WTC11 (cell line): ENCODE results near the gene UBE2E1. TPM values are rescaled to one million over a fixed set of nuclear protein-coding genes. Genes with fewer than 3 reads are reported as not detected.

Source experiments
- ATAC-seq: fragments of 200-7000 bp; cut with Tn5 transposase; 2 replicates; pipeline ENCODE4 v1.10.0; 2021; ENCODE audit warnings: mild to moderate bottlenecking, moderate library complexity
- CTCF ChIA-PET: fragments of 300-600 bp; sonication (Branson Sonifier 250); formaldehyde crosslinking; loops from one replicate; lab custom pipeline; 2021; ENCODE audit warnings: antibody characterized with exemption; lab: Charles Lee
- POLR2A ChIA-PET: fragments of 350-600 bp; sonication (Branson Sonifier 250); formaldehyde crosslinking; loops from one replicate; lab custom pipeline; 2021; ENCODE audit warnings: antibody characterized with exemption; lab: Charles Lee
- DNase-seq: peaks from one replicate; pipeline ENCODE4 v3.0.0; 2021; ENCODE audit warnings: low spot score
- H3K27ac Mint-ChIP-seq: 2 replicates; pipeline ENCODE4 v1.8.0; 2021; ENCODE audit warnings: mixed read lengths
- H3K27me3 Mint-ChIP-seq: 2 replicates; pipeline ENCODE4 v1.8.0; 2021; ENCODE audit warnings: low read depth, mild to moderate bottlenecking, moderate library complexity, mixed read lengths
- H3K36me3 Mint-ChIP-seq: 2 replicates; pipeline ENCODE4 v1.8.0; 2021; ENCODE audit warnings: mixed read lengths
- H3K4me1 Mint-ChIP-seq: 2 replicates; pipeline ENCODE4 v1.8.0; 2022; ENCODE audit warnings: mixed read lengths
- H3K4me3 Mint-ChIP-seq: 2 replicates; pipeline ENCODE4 v1.8.0; 2021; ENCODE audit warnings: mild to moderate bottlenecking, moderate library complexity, mixed read lengths
- H3K9me3 Mint-ChIP-seq: 2 replicates; pipeline ENCODE4 v1.8.0; 2021; ENCODE audit warnings: mixed read lengths
- ATF1 ChIP-seq: sonication (generic); formaldehyde crosslinking; IDR thresholded peaks from 2 replicates; pipeline ENCODE4 v1.8.1; 2023; ENCODE audit warnings: mild to moderate bottlenecking, moderate library complexity, missing genetic modification reagents
- ELF4 ChIP-seq: sonication (generic); formaldehyde crosslinking; IDR thresholded peaks from 2 replicates; pipeline ENCODE4 v1.8.1; 2022; ENCODE audit warnings: low read depth, mild to moderate bottlenecking, moderate library complexity, missing genetic modification reagents
- EMX1 ChIP-seq: fragments of 250-450 bp; sonication (Bioruptor Pico); IDR thresholded peaks from 2 replicates; pipeline ENCODE4 v1.8.0; 2021; ENCODE audit warnings: mild to moderate bottlenecking
- FOXP1 ChIP-seq: sonication (generic); formaldehyde crosslinking; IDR thresholded peaks from 2 replicates; pipeline ENCODE4 v1.8.0; 2022; ENCODE audit warnings: missing genetic modification reagents, mild to moderate bottlenecking, moderate library complexity, borderline replicate concordance
- GRHL2 ChIP-seq: fragments of 250-450 bp; sonication (Bioruptor Pico); IDR thresholded peaks from 2 replicates; pipeline ENCODE4 v1.8.0; 2022; ENCODE audit warnings: mild to moderate bottlenecking, moderate library complexity; ENCODE audit not compliant: insufficient replicate concordance, severe bottlenecking
- NFE2L1 ChIP-seq: sonication (generic); formaldehyde crosslinking; IDR thresholded peaks from 2 replicates; pipeline ENCODE4 v1.8.1; 2023; ENCODE audit warnings: missing genetic modification reagents
- NFYB ChIP-seq: sonication (generic); formaldehyde crosslinking; conservative IDR thresholded peaks from 2 replicates; pipeline ENCODE4 v1.8.0; 2022; ENCODE audit warnings: low read depth, missing genetic modification reagents
- NR1H2 ChIP-seq: sonication (generic); formaldehyde crosslinking; IDR thresholded peaks from 2 replicates; pipeline ENCODE4 v1.9.0; 2021; ENCODE audit warnings: mild to moderate bottlenecking, moderate library complexity, missing genetic modification reagents
- NR2C2 ChIP-seq: sonication (generic); formaldehyde crosslinking; IDR thresholded peaks from 2 replicates; pipeline ENCODE4 v1.8.0; 2022; ENCODE audit warnings: mild to moderate bottlenecking, missing genetic modification reagents
- RELA ChIP-seq: sonication (generic); formaldehyde crosslinking; IDR thresholded peaks from 2 replicates; pipeline ENCODE4 v1.8.1; 2022; ENCODE audit warnings: missing genetic modification reagents, mild to moderate bottlenecking, borderline replicate concordance
- SMAD4 ChIP-seq: sonication (generic); formaldehyde crosslinking; IDR thresholded peaks from 2 replicates; pipeline ENCODE4 v1.8.0; 2022; ENCODE audit warnings: mild to moderate bottlenecking, missing genetic modification reagents
- TP53 ChIP-seq: sonication (generic); formaldehyde crosslinking; IDR thresholded peaks from 2 replicates; pipeline ENCODE4 v1.8.1; 2023; ENCODE audit warnings: mild to moderate bottlenecking, missing genetic modification reagents
- total RNA-seq: library from RNA; stranded (reverse); gene quantifications from 3 replicates; pipeline ENCODE4 v1.2.3, GENCODE V29; 2021
- TF ChIP-seq, protein P1 (sequence below): sonication (generic); formaldehyde crosslinking; conservative IDR thresholded peaks from 2 replicates; pipeline ENCODE4 v1.8.1; 2022; ENCODE audit warnings: mild to moderate bottlenecking, missing genetic modification reagents
- TF ChIP-seq, protein P2 (sequence below): sonication (generic); formaldehyde crosslinking; IDR thresholded peaks from 2 replicates; pipeline ENCODE4 v1.8.0; 2022; ENCODE audit warnings: mild to moderate bottlenecking, missing genetic modification reagents
- TF ChIP-seq, protein P3 (sequence below): fragments of 200-600 bp; IDR thresholded peaks from 2 replicates; pipeline ENCODE4 v1.8.0; 2022; ENCODE audit warnings: antibody characterized with exemption
- TF ChIP-seq, protein P4 (sequence below): fragments of 250-450 bp; sonication (Bioruptor Pico); IDR thresholded peaks from 2 replicates; pipeline ENCODE4 v2.1.2; 2022; ENCODE audit warnings: mild to moderate bottlenecking, moderate library complexity
- TF ChIP-seq, protein P5 (sequence below): fragments of 250-450 bp; sonication (Bioruptor Pico); IDR thresholded peaks from 2 replicates; pipeline ENCODE4 v1.9.0; 2021; ENCODE audit warnings: mild to moderate bottlenecking, borderline replicate concordance
- TF ChIP-seq, protein P6 (sequence below): fragments of 250-450 bp; sonication (Bioruptor Pico); IDR thresholded peaks from 2 replicates; pipeline ENCODE4 v1.9.0; 2021; ENCODE audit warnings: mild to moderate bottlenecking
- TF ChIP-seq, protein P7 (sequence below): sonication (generic); formaldehyde crosslinking; IDR thresholded peaks from 2 replicates; pipeline ENCODE4 v1.8.1; 2022; ENCODE audit warnings: low read depth, missing genetic modification reagents, borderline replicate concordance
- TF ChIP-seq, protein P8 (sequence below): fragments of 250-450 bp; sonication (Bioruptor Pico); conservative IDR thresholded peaks from 2 replicates; pipeline ENCODE4 v1.9.0; 2021; ENCODE audit warnings: mild to moderate bottlenecking

Gene UBE2E1
- total RNA-seq, 1 experiment from 2014 or later = 121 TPM

DNA sequence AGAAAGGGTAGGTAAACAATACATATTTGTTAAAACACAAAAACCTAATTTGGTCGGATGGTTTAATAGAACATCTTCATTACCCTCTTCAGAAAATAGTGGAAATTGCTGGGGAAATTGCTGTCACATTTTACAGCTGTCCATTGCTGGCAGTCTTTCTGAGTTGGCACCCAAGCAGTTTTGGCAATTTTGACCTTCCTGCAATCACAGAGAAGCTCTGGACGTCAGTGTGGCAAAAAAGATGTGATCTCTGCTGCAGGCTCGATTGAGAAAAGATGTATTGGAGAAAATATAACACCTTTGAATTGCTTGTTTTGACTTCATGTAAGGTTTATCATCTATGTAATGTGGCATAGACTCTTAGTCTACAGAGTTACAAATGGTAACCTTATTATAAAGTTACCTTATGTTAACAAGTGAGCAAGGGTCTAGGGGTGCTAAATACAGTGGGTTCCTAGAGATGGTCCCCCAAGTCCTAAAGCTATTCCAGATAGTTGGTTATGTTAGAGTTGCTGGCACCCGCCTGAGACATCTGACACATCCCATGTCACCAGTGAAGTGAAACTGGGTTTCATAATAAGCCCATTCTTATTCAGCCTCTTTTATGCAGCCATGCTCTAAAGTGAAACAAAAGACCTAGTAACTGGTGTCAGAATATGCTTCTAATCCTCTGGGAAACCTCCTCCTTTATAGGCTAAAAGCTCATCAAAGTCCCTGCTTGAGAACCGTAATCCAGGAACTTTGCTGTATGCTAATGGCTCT lies 14.0 kb downstream of the UBE2E1 start:
- peaks cover 70% of the 10 kb centered on the region for H3K4me1 Mint-ChIP-seq
- no peak overlapping the region for H3K27ac Mint-ChIP-seq
- CTCF ChIA-PET = interaction anchor here (1.1 kb wide), 1 partner anchor 14 kb away, joined by 3 read pairs; no protein-coding TSS in a partner anchor
- POLR2A ChIA-PET = no interaction called here
- DNase-seq (no peak), ATAC-seq (no peak)
- no peak overlapping the region for H3K4me3 Mint-ChIP-seq
- H3K9me3 Mint-ChIP-seq = no peaks in the 10 kb centered on the region
- TF ChIP-seq NFYB (CRISPR knock-in tag) (no peak), NR1H2 (no peak), ATF1 (no peak), EMX1 (no peak), SMAD4 (no peak), NFE2L1 (CRISPR knock-in tag) (no peak), TP53 (CRISPR knock-in tag) (no peak), ELF4 (no peak), FOXP1 (CRISPR knock-in tag) (no peak), NR2C2 (CRISPR knock-in tag) (no peak), RELA (CRISPR knock-in tag) (no peak), GRHL2 (CRISPR knock-in tag) (no peak)
- TF ChIP-seq, protein P1, sequence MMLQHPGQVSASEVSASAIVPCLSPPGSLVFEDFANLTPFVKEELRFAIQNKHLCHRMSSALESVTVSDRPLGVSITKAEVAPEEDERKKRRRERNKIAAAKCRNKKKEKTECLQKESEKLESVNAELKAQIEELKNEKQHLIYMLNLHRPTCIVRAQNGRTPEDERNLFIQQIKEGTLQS (CRISPR knock-in tag) = no peak
- TF ChIP-seq, protein P2, sequence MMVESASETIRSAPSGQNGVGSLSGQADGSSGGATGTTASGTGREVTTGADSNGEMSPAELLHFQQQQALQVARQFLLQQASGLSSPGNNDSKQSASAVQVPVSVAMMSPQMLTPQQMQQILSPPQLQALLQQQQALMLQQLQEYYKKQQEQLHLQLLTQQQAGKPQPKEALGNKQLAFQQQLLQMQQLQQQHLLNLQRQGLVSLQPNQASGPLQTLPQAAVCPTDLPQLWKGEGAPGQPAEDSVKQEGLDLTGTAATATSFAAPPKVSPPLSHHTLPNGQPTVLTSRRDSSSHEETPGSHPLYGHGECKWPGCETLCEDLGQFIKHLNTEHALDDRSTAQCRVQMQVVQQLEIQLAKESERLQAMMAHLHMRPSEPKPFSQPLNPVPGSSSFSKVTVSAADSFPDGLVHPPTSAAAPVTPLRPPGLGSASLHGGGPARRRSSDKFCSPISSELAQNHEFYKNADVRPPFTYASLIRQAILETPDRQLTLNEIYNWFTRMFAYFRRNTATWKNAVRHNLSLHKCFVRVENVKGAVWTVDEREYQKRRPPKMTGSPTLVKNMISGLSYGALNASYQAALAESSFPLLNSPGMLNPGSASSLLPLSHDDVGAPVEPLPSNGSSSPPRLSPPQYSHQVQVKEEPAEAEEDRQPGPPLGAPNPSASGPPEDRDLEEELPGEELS (CRISPR knock-in tag) = no peak
- TF ChIP-seq, protein P3, sequence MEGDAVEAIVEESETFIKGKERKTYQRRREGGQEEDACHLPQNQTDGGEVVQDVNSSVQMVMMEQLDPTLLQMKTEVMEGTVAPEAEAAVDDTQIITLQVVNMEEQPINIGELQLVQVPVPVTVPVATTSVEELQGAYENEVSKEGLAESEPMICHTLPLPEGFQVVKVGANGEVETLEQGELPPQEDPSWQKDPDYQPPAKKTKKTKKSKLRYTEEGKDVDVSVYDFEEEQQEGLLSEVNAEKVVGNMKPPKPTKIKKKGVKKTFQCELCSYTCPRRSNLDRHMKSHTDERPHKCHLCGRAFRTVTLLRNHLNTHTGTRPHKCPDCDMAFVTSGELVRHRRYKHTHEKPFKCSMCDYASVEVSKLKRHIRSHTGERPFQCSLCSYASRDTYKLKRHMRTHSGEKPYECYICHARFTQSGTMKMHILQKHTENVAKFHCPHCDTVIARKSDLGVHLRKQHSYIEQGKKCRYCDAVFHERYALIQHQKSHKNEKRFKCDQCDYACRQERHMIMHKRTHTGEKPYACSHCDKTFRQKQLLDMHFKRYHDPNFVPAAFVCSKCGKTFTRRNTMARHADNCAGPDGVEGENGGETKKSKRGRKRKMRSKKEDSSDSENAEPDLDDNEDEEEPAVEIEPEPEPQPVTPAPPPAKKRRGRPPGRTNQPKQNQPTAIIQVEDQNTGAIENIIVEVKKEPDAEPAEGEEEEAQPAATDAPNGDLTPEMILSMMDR = no peak
- TF ChIP-seq, protein P4, sequence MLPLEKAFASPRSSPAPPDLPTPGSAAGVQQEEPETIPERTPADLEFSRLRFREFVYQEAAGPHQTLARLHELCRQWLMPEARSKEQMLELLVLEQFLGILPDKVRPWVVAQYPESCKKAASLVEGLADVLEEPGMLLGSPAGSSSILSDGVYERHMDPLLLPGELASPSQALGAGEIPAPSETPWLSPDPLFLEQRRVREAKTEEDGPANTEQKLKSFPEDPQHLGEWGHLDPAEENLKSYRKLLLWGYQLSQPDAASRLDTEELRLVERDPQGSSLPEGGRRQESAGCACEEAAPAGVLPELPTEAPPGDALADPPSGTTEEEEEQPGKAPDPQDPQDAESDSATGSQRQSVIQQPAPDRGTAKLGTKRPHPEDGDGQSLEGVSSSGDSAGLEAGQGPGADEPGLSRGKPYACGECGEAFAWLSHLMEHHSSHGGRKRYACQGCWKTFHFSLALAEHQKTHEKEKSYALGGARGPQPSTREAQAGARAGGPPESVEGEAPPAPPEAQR (CRISPR knock-in tag) = no peak
- TF ChIP-seq, protein P5, sequence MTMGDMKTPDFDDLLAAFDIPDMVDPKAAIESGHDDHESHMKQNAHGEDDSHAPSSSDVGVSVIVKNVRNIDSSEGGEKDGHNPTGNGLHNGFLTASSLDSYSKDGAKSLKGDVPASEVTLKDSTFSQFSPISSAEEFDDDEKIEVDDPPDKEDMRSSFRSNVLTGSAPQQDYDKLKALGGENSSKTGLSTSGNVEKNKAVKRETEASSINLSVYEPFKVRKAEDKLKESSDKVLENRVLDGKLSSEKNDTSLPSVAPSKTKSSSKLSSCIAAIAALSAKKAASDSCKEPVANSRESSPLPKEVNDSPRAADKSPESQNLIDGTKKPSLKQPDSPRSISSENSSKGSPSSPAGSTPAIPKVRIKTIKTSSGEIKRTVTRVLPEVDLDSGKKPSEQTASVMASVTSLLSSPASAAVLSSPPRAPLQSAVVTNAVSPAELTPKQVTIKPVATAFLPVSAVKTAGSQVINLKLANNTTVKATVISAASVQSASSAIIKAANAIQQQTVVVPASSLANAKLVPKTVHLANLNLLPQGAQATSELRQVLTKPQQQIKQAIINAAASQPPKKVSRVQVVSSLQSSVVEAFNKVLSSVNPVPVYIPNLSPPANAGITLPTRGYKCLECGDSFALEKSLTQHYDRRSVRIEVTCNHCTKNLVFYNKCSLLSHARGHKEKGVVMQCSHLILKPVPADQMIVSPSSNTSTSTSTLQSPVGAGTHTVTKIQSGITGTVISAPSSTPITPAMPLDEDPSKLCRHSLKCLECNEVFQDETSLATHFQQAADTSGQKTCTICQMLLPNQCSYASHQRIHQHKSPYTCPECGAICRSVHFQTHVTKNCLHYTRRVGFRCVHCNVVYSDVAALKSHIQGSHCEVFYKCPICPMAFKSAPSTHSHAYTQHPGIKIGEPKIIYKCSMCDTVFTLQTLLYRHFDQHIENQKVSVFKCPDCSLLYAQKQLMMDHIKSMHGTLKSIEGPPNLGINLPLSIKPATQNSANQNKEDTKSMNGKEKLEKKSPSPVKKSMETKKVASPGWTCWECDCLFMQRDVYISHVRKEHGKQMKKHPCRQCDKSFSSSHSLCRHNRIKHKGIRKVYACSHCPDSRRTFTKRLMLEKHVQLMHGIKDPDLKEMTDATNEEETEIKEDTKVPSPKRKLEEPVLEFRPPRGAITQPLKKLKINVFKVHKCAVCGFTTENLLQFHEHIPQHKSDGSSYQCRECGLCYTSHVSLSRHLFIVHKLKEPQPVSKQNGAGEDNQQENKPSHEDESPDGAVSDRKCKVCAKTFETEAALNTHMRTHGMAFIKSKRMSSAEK (CRISPR knock-in tag) = no peak
- TF ChIP-seq, protein P6, sequence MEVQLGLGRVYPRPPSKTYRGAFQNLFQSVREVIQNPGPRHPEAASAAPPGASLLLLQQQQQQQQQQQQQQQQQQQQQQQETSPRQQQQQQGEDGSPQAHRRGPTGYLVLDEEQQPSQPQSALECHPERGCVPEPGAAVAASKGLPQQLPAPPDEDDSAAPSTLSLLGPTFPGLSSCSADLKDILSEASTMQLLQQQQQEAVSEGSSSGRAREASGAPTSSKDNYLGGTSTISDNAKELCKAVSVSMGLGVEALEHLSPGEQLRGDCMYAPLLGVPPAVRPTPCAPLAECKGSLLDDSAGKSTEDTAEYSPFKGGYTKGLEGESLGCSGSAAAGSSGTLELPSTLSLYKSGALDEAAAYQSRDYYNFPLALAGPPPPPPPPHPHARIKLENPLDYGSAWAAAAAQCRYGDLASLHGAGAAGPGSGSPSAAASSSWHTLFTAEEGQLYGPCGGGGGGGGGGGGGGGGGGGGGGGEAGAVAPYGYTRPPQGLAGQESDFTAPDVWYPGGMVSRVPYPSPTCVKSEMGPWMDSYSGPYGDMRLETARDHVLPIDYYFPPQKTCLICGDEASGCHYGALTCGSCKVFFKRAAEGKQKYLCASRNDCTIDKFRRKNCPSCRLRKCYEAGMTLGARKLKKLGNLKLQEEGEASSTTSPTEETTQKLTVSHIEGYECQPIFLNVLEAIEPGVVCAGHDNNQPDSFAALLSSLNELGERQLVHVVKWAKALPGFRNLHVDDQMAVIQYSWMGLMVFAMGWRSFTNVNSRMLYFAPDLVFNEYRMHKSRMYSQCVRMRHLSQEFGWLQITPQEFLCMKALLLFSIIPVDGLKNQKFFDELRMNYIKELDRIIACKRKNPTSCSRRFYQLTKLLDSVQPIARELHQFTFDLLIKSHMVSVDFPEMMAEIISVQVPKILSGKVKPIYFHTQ (CRISPR knock-in tag) = no peak
- TF ChIP-seq, protein P7, sequence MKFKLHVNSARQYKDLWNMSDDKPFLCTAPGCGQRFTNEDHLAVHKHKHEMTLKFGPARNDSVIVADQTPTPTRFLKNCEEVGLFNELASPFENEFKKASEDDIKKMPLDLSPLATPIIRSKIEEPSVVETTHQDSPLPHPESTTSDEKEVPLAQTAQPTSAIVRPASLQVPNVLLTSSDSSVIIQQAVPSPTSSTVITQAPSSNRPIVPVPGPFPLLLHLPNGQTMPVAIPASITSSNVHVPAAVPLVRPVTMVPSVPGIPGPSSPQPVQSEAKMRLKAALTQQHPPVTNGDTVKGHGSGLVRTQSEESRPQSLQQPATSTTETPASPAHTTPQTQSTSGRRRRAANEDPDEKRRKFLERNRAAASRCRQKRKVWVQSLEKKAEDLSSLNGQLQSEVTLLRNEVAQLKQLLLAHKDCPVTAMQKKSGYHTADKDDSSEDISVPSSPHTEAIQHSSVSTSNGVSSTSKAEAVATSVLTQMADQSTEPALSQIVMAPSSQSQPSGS (CRISPR knock-in tag) = no peak
- TF ChIP-seq, protein P8, sequence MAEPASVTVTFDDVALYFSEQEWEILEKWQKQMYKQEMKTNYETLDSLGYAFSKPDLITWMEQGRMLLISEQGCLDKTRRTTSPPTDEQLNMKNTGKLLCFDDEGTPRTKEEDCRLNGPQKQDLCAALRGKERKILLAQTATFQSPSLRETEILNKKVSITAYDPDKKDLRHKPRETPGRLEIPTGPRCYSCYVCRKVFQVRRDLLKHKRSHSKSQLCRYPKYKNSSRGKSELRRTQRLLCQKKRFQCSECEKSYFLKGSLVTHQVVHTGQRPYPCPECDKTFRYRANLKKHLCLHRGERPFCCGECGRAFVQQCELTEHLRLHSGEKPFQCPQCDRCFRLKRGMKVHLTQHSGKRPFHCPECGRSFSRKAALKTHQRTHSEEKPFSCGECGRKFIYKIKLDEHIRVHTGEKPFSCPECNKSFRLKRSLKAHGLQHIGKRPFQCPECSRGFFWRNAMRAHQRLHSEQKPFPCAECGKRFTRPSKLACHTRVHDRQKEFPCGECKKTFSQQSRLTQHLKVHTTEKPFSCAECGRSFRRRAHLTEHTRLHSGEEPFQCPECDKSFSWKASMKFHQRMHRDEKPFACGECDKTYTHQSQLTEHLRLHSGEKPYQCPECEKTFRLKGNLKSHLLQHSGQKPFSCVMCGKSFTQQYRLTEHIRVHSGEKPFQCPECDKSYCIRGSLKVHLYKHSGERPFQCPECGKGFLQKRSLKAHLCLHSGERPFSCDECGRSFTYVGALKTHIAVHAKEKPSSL (CRISPR knock-in tag) = no peak
- H3K36me3 Mint-ChIP-seq = peaks cover 13% of the 10 kb centered on the region
- H3K27me3 Mint-ChIP-seq = no peaks in the 10 kb centered on the region
